IMR-90 (cell line): Measurements from ENCODE around the gene CSK. TPM values are rescaled to one million over a fixed set of nuclear protein-coding genes. Genes with fewer than 3 reads are reported as not detected.

Experiments
- ATAC-seq: fragments of 200-7000 bp; cut with Tn5 transposase; 2 replicates; pipeline ENCODE4 v1.9.1; 2020; ENCODE audit warnings: low read depth, mild to moderate bottlenecking, moderate library complexity
- BruUV-seq: library from RNA; stranded (reverse); fragments of 400-500 nt; replicated peaks from 2 replicates; lab custom pipeline; 2021; lab: Mats Ljungman, UMichigan
- CTCF ChIA-PET: fragments of 300-600 bp; formaldehyde crosslinking; extraction: SDS; loops from one replicate; lab custom pipeline; 2021; ENCODE audit warnings: antibody characterized with exemption; lab: Yijun Ruan, JAX
- POLR2A ChIA-PET: fragments of 300-600 bp; sonication (Branson Sonifier 250); formaldehyde crosslinking; loops from one replicate; lab custom pipeline; 2022; ENCODE audit warnings: antibody characterized with exemption; ENCODE audit not compliant: unreplicated experiment; lab: Charles Lee
- DNase-seq: peaks from one replicate; pipeline ENCODE4 v3.0.0; 2013
- H2AFZ ChIP-seq: replicated peaks from 2 replicates; pipeline ENCODE3; 2013; ENCODE audit warnings: low read length, mild to moderate bottlenecking; ENCODE audit not compliant: poor library complexity
- H2AK5ac ChIP-seq: 2 replicates; pipeline ENCODE4 v1.6.1; 2013; ENCODE audit warnings: low read depth, low read length, inconsistent platforms
- H2AK9ac ChIP-seq: replicated peaks from 2 replicates; pipeline ENCODE3; 2013; ENCODE audit warnings: mild to moderate bottlenecking, low read depth, low read length, moderate library complexity; ENCODE audit not compliant: poor library complexity
- H2BK120ac ChIP-seq: 2 replicates; pipeline ENCODE4 v1.6.1; 2013; ENCODE audit warnings: low read depth, low read length, inconsistent platforms
- H2BK15ac ChIP-seq: 3 replicates; pipeline ENCODE4 v1.6.1; 2013; ENCODE audit warnings: low read depth, low read length, inconsistent platforms
- H2BK20ac ChIP-seq: 2 replicates; pipeline ENCODE4 v1.6.1; 2013; ENCODE audit warnings: low read depth, mild to moderate bottlenecking, inconsistent platforms, low read length, moderate library complexity
- H2BK5ac ChIP-seq: 2 replicates; pipeline ENCODE4 v1.6.1; 2013; ENCODE audit warnings: mild to moderate bottlenecking, low read depth, low read length, inconsistent platforms; ENCODE audit not compliant: poor library complexity, severe bottlenecking
- H3K14ac ChIP-seq: replicated peaks from 2 replicates; pipeline ENCODE4 v1.6.1; 2013; ENCODE audit warnings: low read depth, low read length, inconsistent platforms
- H3K18ac ChIP-seq: 2 replicates; pipeline ENCODE4 v1.6.1; 2013; ENCODE audit warnings: low read depth, low read length, control low read depth
- H3K23ac ChIP-seq: 2 replicates; pipeline ENCODE4 v1.6.1; 2013; ENCODE audit warnings: low read depth, low read length, inconsistent platforms
- H3K27ac ChIP-seq: 2 replicates; pipeline ENCODE4 v1.5.1; 2013; ENCODE audit warnings: mild to moderate bottlenecking, control low read depth, low read length; ENCODE audit not compliant: insufficient read depth
- H3K27me3 ChIP-seq: 2 replicates; pipeline ENCODE4 v1.6.1; 2013; ENCODE audit warnings: low read length; ENCODE audit not compliant: control insufficient read depth, insufficient read depth
- H3K36me3 ChIP-seq: 2 replicates; pipeline ENCODE4 v1.6.1; 2013; ENCODE audit warnings: low read length, mixed read lengths; ENCODE audit not compliant: control insufficient read depth, insufficient read depth
- H3K4ac ChIP-seq: 2 replicates; pipeline ENCODE4 v1.6.1; 2013; ENCODE audit warnings: low read depth, low read length, inconsistent platforms
- H3K4me1 ChIP-seq: 2 replicates; pipeline ENCODE4 v1.6.1; 2013; ENCODE audit warnings: low read length, mixed read lengths; ENCODE audit not compliant: control insufficient read depth, insufficient read depth
- H3K4me2 ChIP-seq: 2 replicates; pipeline ENCODE4 v1.6.1; 2013; ENCODE audit warnings: low read depth, mild to moderate bottlenecking, control low read depth, low read length, moderate library complexity
- H3K4me3 ChIP-seq: 2 replicates; pipeline ENCODE4 v1.5.1; 2013; ENCODE audit warnings: low read depth, mild to moderate bottlenecking, control low read depth, low read length, moderate library complexity; ENCODE audit not compliant: insufficient read depth
- H3K56ac ChIP-seq: 2 replicates; pipeline ENCODE4 v1.6.1; 2013; ENCODE audit warnings: low read length, inconsistent platforms; ENCODE audit not compliant: insufficient read depth; ENCODE audit errors: extremely low read depth
- H3K79me1 ChIP-seq, 2 experiments: 2 replicates each; pipeline ENCODE4 v1.6.1; 2013; ENCODE audit warnings: low read length in 2 of 2, inconsistent platforms in 1 of 2, low read depth in 1 of 2
- H3K9ac ChIP-seq: 2 replicates; pipeline ENCODE4 v1.6.1; 2013; ENCODE audit warnings: low read depth, low read length, control low read depth
- H3K9me1 ChIP-seq: 2 replicates; pipeline ENCODE4 v1.6.1; 2013; ENCODE audit warnings: low read length, inconsistent platforms; ENCODE audit not compliant: insufficient read depth
- H3K9me3 ChIP-seq: 2 replicates; pipeline ENCODE4 v1.6.1; 2013; ENCODE audit warnings: low read length; ENCODE audit not compliant: control insufficient read depth, insufficient read depth
- H4K20me1 ChIP-seq: 2 replicates; pipeline ENCODE4 v1.6.1; 2013; ENCODE audit warnings: low read length, inconsistent platforms; ENCODE audit not compliant: insufficient read depth
- H4K5ac ChIP-seq: 2 replicates; pipeline ENCODE4 v1.6.1; 2013; ENCODE audit warnings: mild to moderate bottlenecking, low read depth, low read length, control low read depth
- H4K8ac ChIP-seq, 2 experiments: 2 replicates each; pipeline ENCODE4 v1.6.1; 2013; ENCODE audit warnings: low read depth in 2 of 2, low read length in 2 of 2, control low read depth in 1 of 2, inconsistent platforms in 1 of 2
- H4K91ac ChIP-seq: 2 replicates; pipeline ENCODE4 v1.6.1; 2013; ENCODE audit warnings: low read depth, low read length, inconsistent platforms; ENCODE audit not compliant: insufficient read depth
- BHLHE40 ChIP-seq: fragments of 150-350 bp; IDR thresholded peaks from 2 replicates; pipeline ENCODE4 v1.6.1; 2016; ENCODE audit warnings: mild to moderate bottlenecking, low read depth, low read length
- CEBPB ChIP-seq: IDR thresholded peaks from 2 replicates; pipeline ENCODE4 v1.6.1; 2012; ENCODE audit warnings: low read depth, low read length, improper control_type of control experiment
- CHD1 ChIP-seq: IDR thresholded peaks from 2 replicates; pipeline ENCODE4 v1.6.1; 2012; ENCODE audit warnings: low read depth, low read length, improper control_type of control experiment
- CTCF ChIP-seq: conservative IDR thresholded peaks from 2 replicates; pipeline ENCODE4 v1.5.1; 2012; ENCODE audit warnings: mild to moderate bottlenecking, low read depth, low read length, improper control_type of control experiment
- ELK1 ChIP-seq: fragments of 150-350 bp; IDR thresholded peaks from 2 replicates; pipeline ENCODE4 v1.6.1; 2016; ENCODE audit warnings: low read depth, mild to moderate bottlenecking, low read length, moderate library complexity, borderline replicate concordance
- FOS ChIP-seq: fragments of 150-350 bp; IDR thresholded peaks from 2 replicates; pipeline ENCODE4 v1.6.1; 2016; ENCODE audit warnings: low read depth, low read length
- MAFK ChIP-seq: IDR thresholded peaks from 2 replicates; pipeline ENCODE4 v1.6.1; 2012; ENCODE audit warnings: low read depth, low read length, improper control_type of control experiment
- MAZ ChIP-seq: IDR thresholded peaks from 2 replicates; pipeline ENCODE4 v1.6.1; 2012; ENCODE audit warnings: low read depth, mild to moderate bottlenecking, low read length, improper control_type of control experiment, moderate library complexity, borderline replicate concordance
- NFE2L2 ChIP-seq: fragments of 150-350 bp; IDR thresholded peaks from 2 replicates; pipeline ENCODE4 v1.6.1; 2016; ENCODE audit warnings: low read depth, mild to moderate bottlenecking, low read length
- POLR2A ChIP-seq: IDR thresholded peaks from 2 replicates; pipeline ENCODE4 v1.6.1; 2012; ENCODE audit warnings: mild to moderate bottlenecking, low read depth, low read length
- RAD21 ChIP-seq: IDR thresholded peaks from 2 replicates; pipeline ENCODE4 v1.6.1; 2012; ENCODE audit warnings: low read length, improper control_type of control experiment
- RCOR1 ChIP-seq: IDR thresholded peaks from 2 replicates; pipeline ENCODE4 v1.6.1; 2012; ENCODE audit warnings: mild to moderate bottlenecking, low read length, improper control_type of control experiment; ENCODE audit not compliant: insufficient replicate concordance
- SMC3 ChIP-seq: fragments of 150-350 bp; IDR thresholded peaks from 2 replicates; pipeline ENCODE4 v1.6.1; 2016; ENCODE audit warnings: low read depth, mild to moderate bottlenecking, antibody characterized with exemption, low read length, moderate library complexity
- USF2 ChIP-seq: fragments of 150-350 bp; IDR thresholded peaks from 2 replicates; pipeline ENCODE4 v1.6.1; 2017; ENCODE audit warnings: mild to moderate bottlenecking, antibody characterized with exemption, low read length, low read depth
- WGBS, 2 experiments: methylation state at CpG; one replicate each; pipeline versions ENCODE4 v1.1.5 to v1.1.7; 2013; ENCODE audit warnings: missing lambda C conversion rate in 2 of 2; ENCODE audit not compliant: insufficient read length in 1 of 2; ENCODE audit errors: extremely low coverage in 2 of 2; 5-methylcytosine and 5-hydroxymethylcytosine counted together
- dilution Hi-C: fragments of 300-500 bp; cut with HindIII; formaldehyde crosslinking; loops from one replicate; pipeline ENCODE4 v1.14.3; 2018; ENCODE audit warnings: low sequenced_read_pairs; ENCODE audit not compliant: unreplicated experiment
- in situ Hi-C: fragments of 300-500 bp; cut with MboI; formaldehyde crosslinking; loops from 3 replicates; pipeline ENCODE4 v1.14.3; 2019; ENCODE audit warnings: low sequenced_read_pairs, inconsistent platforms, mixed read lengths
- intact Hi-C: fragments of 100-400 bp; cut with micrococcal nuclease; formaldehyde crosslinking; loops from 2 replicates; pipeline ENCODE4 v1.10.0; 2022
- polyA plus RNA-seq, 3 experiments: library from polyadenylated mRNA; depleted of rRNA; stranded (reverse); fragments of >200 nt; gene quantifications; 2 replicates each; pipeline ENCODE4 v1.2.3, GENCODE V29; 2012; ENCODE audit warnings: low replicate concordance in 1 of 3
- total RNA-seq: library from RNA; depleted of rRNA; stranded (reverse); fragments of >200 nt; gene quantifications from 2 replicates; pipeline ENCODE4 v1.2.3, GENCODE V29; 2012

CSK gene
- total and polyA plus RNA-seq, 2 of the 4 experiments (the other 2 are of a cell fraction), result 10.8 to 54.0 TPM

GRCh38 chr15:74792227-74793016, 10.5 kb downstream of the CSK start:
- H3K9ac ChIP-seq, result no peak overlapping the region
- no peak overlapping the region for H3K27ac ChIP-seq
- no peak overlapping the region for H2BK15ac ChIP-seq
- H3K9me1 ChIP-seq, result peaks cover 36% of the 10 kb centered on the region
- H3K23ac ChIP-seq, result peak overlapping the region; percentile 71; the same call in 1 of the 2 replicates
- no peak overlapping the region for H3K14ac ChIP-seq
- no peak overlapping the region for H2AK9ac ChIP-seq
- no peak overlapping the region for H4K8ac ChIP-seq
- 62% methylated on average over 5 of the region's 12 CpGs; no CpG with 5 or more reads in 1 of the 2 experiments for WGBS, 2 experiments
- H3K4me1 ChIP-seq, result peaks cover 23% of the 10 kb centered on the region
- DNase-seq, result no peak
- peaks cover 92% of the 10 kb centered on the region for H4K20me1 ChIP-seq
- no peak overlapping the region for H4K5ac ChIP-seq
- H3K79me1 ChIP-seq, result peaks cover 19 to 88% of the 10 kb centered on the region in 2 experiments
- H3K4me3 ChIP-seq, result no peak overlapping the region
- ChIA-PET POLR2A (no interaction called here), CTCF (interaction anchor here (0.6 to 0.8 kb wide), 3 partner anchors 9 to 123 kb away, joined by 3 to 6 read pairs (median 3); no protein-coding TSS in a partner anchor)
- H2BK20ac ChIP-seq, result no peak overlapping the region
- dilution Hi-C loops (no loop called here), intact Hi-C loops (no loop called here), in situ Hi-C loops (no loop called here)
- H3K4ac ChIP-seq, result peak overlapping the region; percentile 13
- no peak for TF ChIP-seq MAFK
- TF ChIP-seq RAD21, result no peak
- TF ChIP-seq CTCF, result no peak
- no peak for TF ChIP-seq SMC3
- no peak for TF ChIP-seq NFE2L2
- no peak for TF ChIP-seq ELK1
- TF ChIP-seq FOS, result no peak
- TF ChIP-seq USF2, result no peak
- no peak for TF ChIP-seq MAZ
- no peak for TF ChIP-seq BHLHE40
- no peak for TF ChIP-seq POLR2A
- TF ChIP-seq CEBPB, result no peak
- no peak for TF ChIP-seq RCOR1
- no peak for TF ChIP-seq CHD1
- H3K4me2 ChIP-seq, result no peak overlapping the region
- no peak overlapping the region for H2AK5ac ChIP-seq
- no peak overlapping the region for H3K56ac ChIP-seq
- H3K18ac ChIP-seq, result no peak overlapping the region
- no peak overlapping the region for H2BK120ac ChIP-seq
- no peak overlapping the region for H2AFZ ChIP-seq
- no peak overlapping the region for H4K91ac ChIP-seq
- BruUV-seq, result no TSS peak
- peaks cover 2% of the 10 kb centered on the region; the same call in 1 of the 2 replicates for H3K36me3 ChIP-seq
- no peak overlapping the region for H2BK5ac ChIP-seq
- no peaks in the 10 kb centered on the region for H3K9me3 ChIP-seq
- H3K27me3 ChIP-seq, result no peaks in the 10 kb centered on the region
- no peak for ATAC-seq
